HepG2 (cell line): ENCODE results near the gene AHCYL1. TPM values are rescaled to one million over a fixed set of nuclear protein-coding genes. Genes with fewer than 3 reads are reported as not detected.
A peak's percentile ranks its signal among the peaks of the same experiment; 100 is the strongest.

Experiments used
- CREM ChIP-seq, 2 experiments: sonication (generic) in 1 of 2; formaldehyde crosslinking in 1 of 2; IDR thresholded peaks; 2 replicates each; pipeline versions ENCODE4 v1.4.0 to v1.6.1; 2016 to 2020; ENCODE audit warnings: antibody characterized with exemption in 1 of 2, mild to moderate bottlenecking in 1 of 2, missing genetic modification reagents in 1 of 2
- HIC2 ChIP-seq: sonication (generic); formaldehyde crosslinking; IDR thresholded peaks from 2 replicates; pipeline ENCODE4 v1.9.0; 2022; ENCODE audit warnings: low read depth, missing genetic modification reagents
- HIVEP1 ChIP-seq: sonication (generic); formaldehyde crosslinking; IDR thresholded peaks from 2 replicates; pipeline ENCODE4 v1.4.0; 2020; ENCODE audit warnings: mild to moderate bottlenecking, missing genetic modification reagents
- KLF9 ChIP-seq: IDR thresholded peaks from 2 replicates; pipeline ENCODE4 v1.6.1; 2016; ENCODE audit warnings: low read depth
- MTERF4 ChIP-seq: sonication (generic); formaldehyde crosslinking; IDR thresholded peaks from 2 replicates; pipeline ENCODE4 v1.8.0; 2023; ENCODE audit warnings: mild to moderate bottlenecking, missing genetic modification reagents
- NCOA5 ChIP-seq: sonication (generic); formaldehyde crosslinking; IDR thresholded peaks from 2 replicates; pipeline ENCODE4 v1.4.0; 2020; ENCODE audit warnings: missing genetic modification reagents
- NCOR1 ChIP-seq: fragments of 200-600 bp; sonication (generic); IDR thresholded peaks from 2 replicates; pipeline ENCODE4 v1.7.0; 2017; ENCODE audit warnings: antibody characterized with exemption, low read length, borderline replicate concordance
- NFIC ChIP-seq: IDR thresholded peaks from 2 replicates; pipeline ENCODE4 v1.6.1; 2012; ENCODE audit warnings: mild to moderate bottlenecking, low read length, inconsistent platforms
- TAF1 ChIP-seq: sonication (generic); formaldehyde crosslinking; IDR thresholded peaks from 2 replicates; pipeline ENCODE4 v1.4.0; 2020; ENCODE audit warnings: missing genetic modification reagents
- TGIF2 ChIP-seq: IDR thresholded peaks from 2 replicates; pipeline ENCODE4 v1.6.1; 2016; ENCODE audit warnings: control low read depth, missing compliant biosample characterization
- ZBTB38 ChIP-seq: sonication (generic); formaldehyde crosslinking; IDR thresholded peaks from 2 replicates; pipeline ENCODE4 v1.5.1; 2020; ENCODE audit warnings: mild to moderate bottlenecking, missing genetic modification reagents
- ZEB1 ChIP-seq: IDR thresholded peaks from 2 replicates; pipeline ENCODE4 v1.6.1; 2012; ENCODE audit warnings: mild to moderate bottlenecking, low read depth, inconsistent platforms; ENCODE audit not compliant: insufficient replicate concordance
- ZFP91 ChIP-seq: sonication (generic); formaldehyde crosslinking; IDR thresholded peaks from 2 replicates; pipeline ENCODE4 v1.9.0; 2022; ENCODE audit warnings: missing genetic modification reagents, mild to moderate bottlenecking, borderline replicate concordance
- ZNF432 ChIP-seq: sonication (generic); formaldehyde crosslinking; IDR thresholded peaks from 2 replicates; pipeline ENCODE4 v1.5.0; 2020; ENCODE audit warnings: missing genetic modification reagents, mild to moderate bottlenecking, borderline replicate concordance
- ZNF678 ChIP-seq: sonication (generic); formaldehyde crosslinking; IDR thresholded peaks from 2 replicates; pipeline ENCODE4 v1.4.0; 2020; ENCODE audit warnings: mild to moderate bottlenecking, missing genetic modification reagents
- ZNF773 ChIP-seq: sonication (generic); formaldehyde crosslinking; IDR thresholded peaks from 2 replicates; pipeline ENCODE4 v1.4.0; 2020; ENCODE audit warnings: missing genetic modification reagents, borderline replicate concordance
- polyA plus RNA-seq, 8 experiments: library from polyadenylated mRNA; depleted of rRNA in 3 of 8; stranded (reverse) in 7 of 8; unstranded in 1 of 8; fragments of >200 nt; fragmentation: Illumina TruSeq in 4 of 8; extraction: Trizol in 4 of 8; gene quantifications; 2 replicates each; pipeline versions ENCODE4 v1.2.1 to v1.2.3, GENCODE V29; 2011 to 2016; ENCODE audit warnings: low read depth in 4 of 8, missing spikeins in 1 of 8, mixed read lengths in 1 of 8; ENCODE audit not compliant: insufficient read depth in 1 of 8
- total RNA-seq, 5 experiments: library from RNA; depleted of rRNA; stranded (reverse); fragments of >200 nt; fragmentation: Illumina TruSeq; extraction: Trizol; gene quantifications; 2 replicates each; pipeline ENCODE4 v1.2.3, GENCODE V29; 2016; ENCODE audit warnings: low read depth in 1 of 5
- TF ChIP-seq, protein P1 (sequence below): IDR thresholded peaks from 2 replicates; pipeline ENCODE4 v1.6.1; 2016
- TF ChIP-seq, protein P2 (sequence below): sonication (generic); formaldehyde crosslinking; IDR thresholded peaks from 2 replicates; pipeline ENCODE4 v1.5.1; 2020; ENCODE audit warnings: mild to moderate bottlenecking, missing genetic modification reagents, borderline replicate concordance
- TF ChIP-seq, protein P3 (sequence below), 2 experiments: sonication (generic) in 1 of 2; formaldehyde crosslinking in 1 of 2; IDR thresholded peaks; 2 replicates each; pipeline versions ENCODE4 v1.4.0 to v1.6.1; 2018 to 2020; ENCODE audit warnings: missing genetic modification reagents in 2 of 2, borderline replicate concordance in 1 of 2, low read depth in 1 of 2, mild to moderate bottlenecking in 1 of 2, missing biosample characterization in 1 of 2

The AHCYL1 gene
- total and polyA plus RNA-seq, 2 of the 13 experiments (the other 11 are each of a cell fraction or from before 2014, with no cell fraction given) = 40.9 to 76.3 TPM

DNA sequence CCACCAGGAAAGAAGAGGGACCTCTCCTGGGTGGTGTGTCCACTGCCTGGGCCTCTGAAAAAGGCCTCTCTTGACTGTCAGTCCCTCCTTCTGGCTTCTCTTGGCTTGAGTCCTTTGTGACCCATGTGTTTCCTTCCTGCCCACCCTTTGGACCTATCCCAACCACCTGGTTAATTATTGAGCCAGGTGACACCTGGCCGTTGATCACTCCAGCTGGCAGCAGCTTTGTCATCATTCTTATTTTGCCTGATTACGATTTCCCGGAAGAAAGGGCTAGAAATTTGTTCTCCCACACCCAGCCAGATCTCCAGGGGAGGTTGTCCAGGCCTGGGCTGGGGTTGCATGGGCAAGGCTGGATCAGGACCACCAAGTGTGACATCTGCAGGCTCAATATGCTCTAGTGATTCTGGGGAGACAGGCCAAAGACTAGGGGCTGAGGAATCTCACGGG lies 49.1 kb upstream of the AHCYL1 start (continued):
- peak; percentile 14; the same call in 1 of the 2 replicates for TF ChIP-seq HIC2 (CRISPR knock-in tag)
- no peak for TF ChIP-seq ZNF678 (CRISPR knock-in tag)
- TF ChIP-seq ZNF773 = no peak
- peak; percentile 51; the same call in 1 of the 2 replicates for TF ChIP-seq NFIC
- peak; percentile 70 for TF ChIP-seq HIVEP1
- peak; percentile 59; the same call in 1 of the 2 replicates for TF ChIP-seq TGIF2 (CRISPR knock-in tag)
- TF ChIP-seq ZNF432 = no peak
- TF ChIP-seq, protein P1, sequence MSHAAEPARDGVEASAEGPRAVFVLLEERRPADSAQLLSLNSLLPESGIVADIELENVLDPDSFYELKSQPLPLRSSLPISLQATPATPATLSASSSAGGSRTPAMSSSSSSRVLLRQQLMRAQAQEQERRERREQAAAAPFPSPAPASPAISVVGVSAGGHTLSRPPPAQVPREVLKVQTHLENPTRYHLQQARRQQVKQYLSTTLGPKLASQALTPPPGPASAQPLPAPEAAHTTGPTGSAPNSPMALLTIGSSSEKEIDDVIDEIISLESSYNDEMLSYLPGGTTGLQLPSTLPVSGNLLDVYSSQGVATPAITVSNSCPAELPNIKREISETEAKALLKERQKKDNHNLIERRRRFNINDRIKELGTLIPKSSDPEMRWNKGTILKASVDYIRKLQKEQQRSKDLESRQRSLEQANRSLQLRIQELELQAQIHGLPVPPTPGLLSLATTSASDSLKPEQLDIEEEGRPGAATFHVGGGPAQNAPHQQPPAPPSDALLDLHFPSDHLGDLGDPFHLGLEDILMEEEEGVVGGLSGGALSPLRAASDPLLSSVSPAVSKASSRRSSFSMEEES (CRISPR knock-in tag) = peak; percentile 40; the same call in 1 of the 2 replicates
- peak; percentile 34; the same call in 1 of the 2 replicates for TF ChIP-seq ZFP91 (CRISPR knock-in tag)
- TF ChIP-seq ZEB1 = peak; percentile 93
- TF ChIP-seq NCOR1 = no peak
- peak; percentile 36; the same call in 1 of the 2 replicates for TF ChIP-seq ZBTB38 (CRISPR knock-in tag)
- TF ChIP-seq, protein P2, sequence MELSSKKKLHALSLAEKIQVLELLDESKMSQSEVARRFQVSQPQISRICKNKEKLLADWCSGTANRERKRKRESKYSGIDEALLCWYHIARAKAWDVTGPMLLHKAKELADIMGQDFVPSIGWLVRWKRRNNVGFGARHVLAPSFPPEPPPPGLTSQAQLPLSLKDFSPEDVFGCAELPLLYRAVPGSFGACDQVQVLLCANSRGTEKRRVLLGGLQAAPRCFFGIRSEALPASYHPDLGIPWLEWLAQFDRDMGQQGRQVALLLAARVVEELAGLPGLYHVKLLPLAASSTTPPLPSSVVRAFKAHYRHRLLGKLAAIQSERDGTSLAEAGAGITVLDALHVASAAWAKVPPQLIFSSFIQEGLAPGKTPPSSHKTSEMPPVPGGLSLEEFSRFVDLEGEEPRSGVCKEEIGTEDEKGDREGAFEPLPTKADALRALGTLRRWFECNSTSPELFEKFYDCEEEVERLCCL (CRISPR knock-in tag) = 0 out of 2 replicates have a peak, but pooled peaks have one; percentile 27
- TF ChIP-seq CREM (IDR thresholded peaks at IDR 0.05) = peak; percentile 69; the same call in 1 of the 2 replicates
- no peak for TF ChIP-seq CREM (CRISPR knock-in tag; IDR thresholded peaks at IDR 0.05)
- TF ChIP-seq, protein P3, sequence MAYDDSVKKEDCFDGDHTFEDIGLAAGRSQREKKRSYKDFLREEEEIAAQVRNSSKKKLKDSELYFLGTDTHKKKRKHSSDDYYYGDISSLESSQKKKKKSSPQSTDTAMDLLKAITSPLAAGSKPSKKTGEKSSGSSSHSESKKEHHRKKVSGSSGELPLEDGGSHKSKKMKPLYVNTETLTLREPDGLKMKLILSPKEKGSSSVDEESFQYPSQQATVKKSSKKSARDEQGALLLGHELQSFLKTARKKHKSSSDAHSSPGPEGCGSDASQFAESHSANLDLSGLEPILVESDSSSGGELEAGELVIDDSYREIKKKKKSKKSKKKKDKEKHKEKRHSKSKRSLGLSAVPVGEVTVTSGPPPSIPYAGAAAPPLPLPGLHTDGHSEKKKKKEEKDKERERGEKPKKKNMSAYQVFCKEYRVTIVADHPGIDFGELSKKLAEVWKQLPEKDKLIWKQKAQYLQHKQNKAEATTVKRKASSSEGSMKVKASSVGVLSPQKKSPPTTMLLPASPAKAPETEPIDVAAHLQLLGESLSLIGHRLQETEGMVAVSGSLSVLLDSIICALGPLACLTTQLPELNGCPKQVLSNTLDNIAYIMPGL (CRISPR knock-in tag; IDR thresholded peaks at IDR 0.05; ENCODE audit: borderline replicate concordance in 1 of 2, low read depth in 1 of 2) = peak in 1 of 2 experiments; percentile 31; a peak in 1 of 4 replicates
- TF ChIP-seq NCOA5 (CRISPR knock-in tag) = no peak
- TF ChIP-seq KLF9 (CRISPR knock-in tag) = no peak
- peak; percentile 56; the same call in 1 of the 2 replicates for TF ChIP-seq TAF1 (CRISPR knock-in tag)
- peak; percentile 63; the same call in 1 of the 2 replicates for TF ChIP-seq MTERF4
